Erythroblast (primary cell): ENCODE results near the gene GPSM1.

Experiments
- DNase-seq, 2 experiments: peaks; one replicate each; lab custom pipeline; 2025; lab: John Stamatoyannopoulos, UW
- GATA1 ChIP-seq: IDR thresholded peaks from 2 replicates; pipeline ENCODE4 v1.6.1; 2011; ENCODE audit warnings: low read depth, mild to moderate bottlenecking, control low read depth, low read length, moderate library complexity
- POLR2A ChIP-seq: IDR thresholded peaks from 2 replicates; pipeline ENCODE4 v1.6.1; 2011; ENCODE audit warnings: mild to moderate bottlenecking, low read length

The GPSM1 gene

GRCh38 chr9:136304981-136305380 lies 22.4 kb upstream of the GPSM1 start:
- DNase-seq, result no peak
- TF ChIP-seq POLR2A, result no peak
- no peak for TF ChIP-seq GATA1

- TF ChIP-seq POLR2A, result no peak
- TF ChIP-seq GATA1, result no peak
- DNase-seq, result no peak
Measured at GRCh38 chr9:136305804-136306203, 21.5 kb upstream of the GPSM1 start.

- peak in 1 of 2 experiments; percentile 74 for DNase-seq
- no peak for TF ChIP-seq POLR2A
- TF ChIP-seq GATA1, result no peak
Measured at GRCh38 chr9:136306211-136307208, 20.8 kb upstream of the GPSM1 start.

- peak; percentile 58 to 77 for DNase-seq
- no peak for TF ChIP-seq GATA1
- no peak for TF ChIP-seq POLR2A
Measured at GRCh38 chr9:136307215-136307750, 20.1 kb upstream of the GPSM1 start.

- DNase-seq, result peak; percentile 47 to 68
- TF ChIP-seq GATA1 (no peak), POLR2A (no peak)
Measured at GRCh38 chr9:136308006-136308701, 19.2 kb upstream of the GPSM1 start.

- TF ChIP-seq POLR2A, result no peak
- no peak for TF ChIP-seq GATA1
- no peak for DNase-seq
Measured at GRCh38 chr9:136308702-136309053, 18.7 kb upstream of the GPSM1 start.

- DNase-seq, result peak in 1 of 2 experiments; percentile 41
- TF ChIP-seq GATA1, result no peak
- TF ChIP-seq POLR2A, result no peak
Measured at GRCh38 chr9:136309101-136309801, 18.1 kb upstream of the GPSM1 start.

GRCh38 chr9:136309806-136310220 lies 17.5 kb upstream of the GPSM1 start:
- peak; percentile 22 to 45 for DNase-seq

GRCh38 chr9:136310273-136311030 lies 16.9 kb upstream of the GPSM1 start:
- TF ChIP-seq GATA1, result no peak
- no peak for TF ChIP-seq POLR2A
- no peak for DNase-seq

More at GRCh38 chr9:136309806-136310220, 17.5 kb upstream of the GPSM1 start:
- no peak for TF ChIP-seq GATA1
- TF ChIP-seq POLR2A, result no peak

- no peak for DNase-seq
- TF ChIP-seq GATA1 (no peak), POLR2A (no peak)
Measured at GRCh38 chr9:136311051-136312008, 16.0 kb upstream of the GPSM1 start.

- TF ChIP-seq GATA1, result no peak
- TF ChIP-seq POLR2A, result no peak
Measured at GRCh38 chr9:136312009-136312375, 15.3 kb upstream of the GPSM1 start.

GRCh38 chr9:136312436-136312835 lies 14.9 kb upstream of the GPSM1 start:
- TF ChIP-seq GATA1, result no peak
- TF ChIP-seq POLR2A, result no peak
- DNase-seq, result peak; percentile 49 to 52

More at GRCh38 chr9:136312009-136312375, 15.3 kb upstream of the GPSM1 start:
- no peak for DNase-seq
